Endothelial cell of umbilical vein (primary cell): ENCODE data around the gene TCERG1L. TPM values are rescaled to one million over a fixed set of nuclear protein-coding genes. Genes with fewer than 3 reads are reported as not detected.

Experiments used
- BruUV-seq: library from RNA; stranded (reverse); fragments of 400-500 nt; replicated peaks from 2 replicates; lab custom pipeline; 2021; lab: Mats Ljungman, UMichigan
- CTCF ChIA-PET: fragments of 300-600, 350-600 bp; sonication (Branson Sonifier 250); formaldehyde crosslinking; loops from one replicate; lab custom pipeline; 2021; ENCODE audit warnings: antibody characterized with exemption, inconsistent platforms; lab: Charles Lee
- POLR2A ChIA-PET: fragments of 300-600, 350-600 bp; sonication (Branson Sonifier 250); formaldehyde crosslinking; loops from one replicate; lab custom pipeline; 2021; ENCODE audit warnings: antibody characterized with exemption, inconsistent platforms; lab: Charles Lee
- DNase-seq: peaks from one replicate; pipeline ENCODE4 v3.0.0-alpha.2; 2011; ENCODE audit warnings: low read depth, low spot score
- FAIRE-seq: peaks from 2 replicates; lab custom pipeline; 2011; peaks lifted over from hg19 to GRCh38; lab: Jason Lieb, UNC
- H2AFZ ChIP-seq: 2 replicates; pipeline ENCODE4 v1.6.0; 2012; ENCODE audit warnings: low read depth, low read length, control low read depth, inconsistent platforms
- H3K27ac ChIP-seq: 2 replicates; pipeline ENCODE4 v1.5.1; 2011; ENCODE audit warnings: low read depth, mild to moderate bottlenecking, control low read depth, low read length, moderate library complexity; ENCODE audit not compliant: insufficient read depth
- H3K27me3 ChIP-seq, 2 experiments: 2 replicates each; pipeline versions ENCODE4 v1.6.0 to v1.6.1; 2011; ENCODE audit warnings: low read length in 2 of 2, mixed read lengths in 1 of 2; ENCODE audit not compliant: control insufficient read depth in 2 of 2, insufficient read depth in 2 of 2
- H3K36me3 ChIP-seq, 2 experiments: 2 replicates in 1 of 2; 3 replicates in 1 of 2; pipeline ENCODE4 v1.5.1; 2011; ENCODE audit warnings: low read length in 2 of 2, mild to moderate bottlenecking in 1 of 2, moderate library complexity in 1 of 2; ENCODE audit not compliant: control insufficient read depth in 2 of 2, insufficient read depth in 2 of 2; ENCODE audit errors: extremely low read depth in 1 of 2
- H3K4me1 ChIP-seq: 3 replicates; pipeline ENCODE4 v1.5.1; 2011; ENCODE audit warnings: mild to moderate bottlenecking, low read length; ENCODE audit not compliant: control insufficient read depth, insufficient read depth; ENCODE audit errors: extremely low read depth
- H3K4me2 ChIP-seq: 2 replicates; pipeline ENCODE4 v1.6.1; 2011; ENCODE audit warnings: low read length, control low read depth, mixed read lengths; ENCODE audit not compliant: insufficient read depth
- H3K4me3 ChIP-seq, 3 experiments: fragments of 200-600 bp in 1 of 3; sonication (generic), shearing (Covaris generic) in 1 of 3; replicated peaks in 1 of 3; 2 replicates each; pipeline ENCODE4 v1.5.1; 2011 to 2016; ENCODE audit warnings: control low read depth in 3 of 3, low read length in 3 of 3, mild to moderate bottlenecking in 2 of 3, inconsistent platforms in 1 of 3, low read depth in 1 of 3, moderate library complexity in 1 of 3; ENCODE audit not compliant: insufficient read depth in 1 of 3
- H3K79me2 ChIP-seq: 2 replicates; pipeline ENCODE4 v1.6.0; 2012; ENCODE audit warnings: low read length, inconsistent platforms; ENCODE audit not compliant: control insufficient read depth, insufficient read depth
- H3K9ac ChIP-seq: replicated peaks from 2 replicates; pipeline ENCODE3; 2011; ENCODE audit warnings: low read length, control low read depth; ENCODE audit not compliant: insufficient read depth; ENCODE audit errors: extremely low read depth
- H3K9me1 ChIP-seq: replicated peaks from 3 replicates; pipeline ENCODE4 v1.6.0; 2011; ENCODE audit warnings: mild to moderate bottlenecking, low read length; ENCODE audit not compliant: control insufficient read depth, insufficient read depth; ENCODE audit errors: extremely low read depth
- H3K9me3 ChIP-seq: replicated peaks from 2 replicates; pipeline ENCODE4 v1.5.1; 2012; ENCODE audit warnings: low read length, inconsistent platforms; ENCODE audit not compliant: control insufficient read depth, insufficient read depth
- H4K20me1 ChIP-seq: replicated peaks from 2 replicates; pipeline ENCODE3; 2011; ENCODE audit warnings: mild to moderate bottlenecking, low read length; ENCODE audit not compliant: control insufficient read depth, insufficient read depth; ENCODE audit errors: extremely low read depth
- CTCF ChIP-seq, 2 donors: IDR thresholded peaks; 1 replicate in 1 of 2; 2 replicates in 1 of 2; pipeline ENCODE4 v1.5.1; 2011; ENCODE audit warnings: low read length in 2 of 2, mild to moderate bottlenecking in 2 of 2, moderate library complexity in 2 of 2, control low read depth in 1 of 2, inconsistent platforms in 1 of 2, low read depth in 1 of 2; ENCODE audit not compliant: insufficient read depth in 1 of 2; ENCODE audit errors: extremely low read depth in 1 of 2
- EZH2 ChIP-seq: IDR thresholded peaks from 2 replicates; pipeline ENCODE4 v1.6.1; 2012; ENCODE audit warnings: borderline replicate concordance, low read depth, mild to moderate bottlenecking, moderate library complexity, low read length, inconsistent platforms; ENCODE audit not compliant: severe bottlenecking
- GATA2 ChIP-seq: IDR thresholded peaks from 2 replicates; pipeline ENCODE4 v1.7.0; 2011; ENCODE audit warnings: low read depth, mild to moderate bottlenecking, moderate library complexity, mixed read lengths, low read length; ENCODE audit not compliant: insufficient read length, insufficient read depth
- JUN ChIP-seq: IDR thresholded peaks from 2 replicates; pipeline ENCODE4 v1.6.1; 2011; ENCODE audit warnings: borderline replicate concordance, low read depth; ENCODE audit not compliant: insufficient read length, insufficient read depth
- MAX ChIP-seq: IDR thresholded peaks from 2 replicates; pipeline ENCODE4 v1.6.1; 2011; ENCODE audit not compliant: insufficient read depth, insufficient read length
- MYC ChIP-seq: IDR thresholded peaks from one replicate; pipeline ENCODE4 v1.6.1; 2011; ENCODE audit warnings: mild to moderate bottlenecking, low read depth, low read length
- POLR2A ChIP-seq: IDR thresholded peaks from 2 replicates; pipeline ENCODE4 v1.6.1; 2012; ENCODE audit warnings: low read depth, mild to moderate bottlenecking, control low read depth, low read length
- POLR2AphosphoS5 ChIP-seq: IDR thresholded peaks from 2 replicates; pipeline ENCODE4 v1.6.1; 2012; ENCODE audit warnings: low read depth, mild to moderate bottlenecking, control low read depth, low read length, moderate library complexity; ENCODE audit not compliant: insufficient read depth
- dilution Hi-C: fragments of 300-500 bp; cut with MboI; formaldehyde crosslinking; loops from one replicate; pipeline ENCODE4 v1.15.0; 2019; ENCODE audit warnings: low sequenced_read_pairs; ENCODE audit not compliant: extremely low pct_ligation_motif_present
- intact Hi-C: fragments of 100-400 bp; cut with micrococcal nuclease; formaldehyde crosslinking; loops from one replicate; pipeline ENCODE4 v1.10.0; 2022
- polyA plus RNA-seq, 4 experiments: library from polyadenylated mRNA; depleted of rRNA in 3 of 4; stranded (reverse) in 3 of 4; unstranded in 1 of 4; fragments of >200 nt; gene quantifications; 2 replicates each; pipeline versions ENCODE4 v1.2.1 to v1.2.3, GENCODE V29; 2011 to 2012; ENCODE audit warnings: missing spikeins in 1 of 4
- total RNA-seq: library from RNA; stranded (reverse); gene quantifications from 2 replicates; pipeline ENCODE4 v1.2.3, GENCODE V29; 2021

Gene TCERG1L
- total and polyA plus RNA-seq, 2 donors (not counting 3 experiments of a cell fraction or from before 2014, with no cell fraction given): not detected

- H3K4me3 ChIP-seq: no peak overlapping the region
- no TSS peak for BruUV-seq
- no peak for DNase-seq
- CTCF ChIA-PET: no interaction called here
- H3K27ac ChIP-seq: no peak overlapping the region
- no peak for FAIRE-seq
- no peaks in the 10 kb centered on the region for H3K27me3 ChIP-seq
- intact Hi-C loops: no loop called here
- TF ChIP-seq JUN: no peak
- TF ChIP-seq CTCF (IDR thresholded peaks at IDR 0.05; ENCODE audit: extremely low read depth in 1 of 2, insufficient read depth in 1 of 2, low read depth in 1 of 2, low read length in 2 of 2): no peak
- TF ChIP-seq POLR2A: no peak
- no peak for TF ChIP-seq GATA2
- no peak for TF ChIP-seq POLR2AphosphoS5
- TF ChIP-seq MYC: no peak
- no peak for TF ChIP-seq EZH2
- H2AFZ ChIP-seq: no peak overlapping the region
- no peaks in the 10 kb centered on the region for H3K79me2 ChIP-seq
- H3K36me3 ChIP-seq: no peaks in the 10 kb centered on the region
- H4K20me1 ChIP-seq: no peaks in the 10 kb centered on the region
- dilution Hi-C loops: no loop called here
- H3K4me2 ChIP-seq: no peak overlapping the region
- H3K9ac ChIP-seq: no peak overlapping the region
- peaks cover 13% of the 10 kb centered on the region for H3K9me3 ChIP-seq
- POLR2A ChIA-PET: no interaction called here
- H3K9me1 ChIP-seq: no peaks in the 10 kb centered on the region
- H3K4me1 ChIP-seq: no peaks in the 10 kb centered on the region
Measured at GRCh38 chr10:131086511-131086910, 225.0 kb downstream of the TCERG1L start.

- Histone ChIP-seq H3K9ac (no peak overlapping the region), H3K36me3 (no peaks in the 10 kb centered on the region), H4K20me1 (no peaks in the 10 kb centered on the region), H3K9me3 (peaks cover 16% of the 10 kb centered on the region), H3K27me3 (no peaks in the 10 kb centered on the region), H3K27ac (no peak overlapping the region), H3K4me3 (no peak overlapping the region), H2AFZ (no peak overlapping the region), H3K79me2 (no peaks in the 10 kb centered on the region), H3K9me1 (no peaks in the 10 kb centered on the region), H3K4me2 (no peak overlapping the region), H3K4me1 (no peaks in the 10 kb centered on the region)
- dilution Hi-C loops: no loop called here
- BruUV-seq: no TSS peak
- ChIA-PET POLR2A (no interaction called here), CTCF (no interaction called here)
- no peak for TF ChIP-seq MAX
- TF ChIP-seq GATA2: no peak
- no peak for TF ChIP-seq EZH2
- no peak for TF ChIP-seq CTCF (IDR thresholded peaks at IDR 0.05; ENCODE audit: extremely low read depth in 1 of 2, insufficient read depth in 1 of 2, low read depth in 1 of 2, low read length in 2 of 2)
- no peak for DNase-seq
- FAIRE-seq: no peak
- intact Hi-C loops: no loop called here
Measured at GRCh38 chr10:131086094-131086493, 225.4 kb downstream of the TCERG1L start.
